Ishikawa (cell line): ENCODE data around the gene INSL3.

Experiments used
- CEBPB ChIP-seq: IDR thresholded peaks from 2 replicates; pipeline ENCODE4 v1.6.1; 2012
- CREB1 ChIP-seq: IDR thresholded peaks from 2 replicates; pipeline ENCODE4 v1.6.1; 2012; ENCODE audit warnings: low read depth
- EGR1 ChIP-seq: IDR thresholded peaks from 2 replicates; pipeline ENCODE4 v1.6.1; 2012
- EP300 ChIP-seq: IDR thresholded peaks from 2 replicates; pipeline ENCODE4 v1.6.1; 2012; ENCODE audit warnings: borderline replicate concordance
- FOXM1 ChIP-seq: IDR thresholded peaks from 2 replicates; pipeline ENCODE4 v1.6.1; 2012; ENCODE audit warnings: low read depth, borderline replicate concordance
- MAX ChIP-seq: IDR thresholded peaks from 2 replicates; pipeline ENCODE4 v1.6.1; 2012
- NFIC ChIP-seq: IDR thresholded peaks from 2 replicates; pipeline ENCODE4 v1.6.1; 2012
- RAD21 ChIP-seq: IDR thresholded peaks from 2 replicates; pipeline ENCODE4 v1.6.1; 2012; ENCODE audit warnings: low read depth
- TAF1 ChIP-seq: IDR thresholded peaks from 2 replicates; pipeline ENCODE4 v1.6.1; 2012; ENCODE audit warnings: low read depth, mild to moderate bottlenecking
- TCF12 ChIP-seq: IDR thresholded peaks from 2 replicates; pipeline ENCODE4 v1.6.1; 2012; ENCODE audit warnings: low read depth
- TEAD4 ChIP-seq: IDR thresholded peaks from 2 replicates; pipeline ENCODE4 v1.6.1; 2012
- USF1 ChIP-seq: IDR thresholded peaks from 2 replicates; pipeline ENCODE4 v1.6.1; 2012
- YY1 ChIP-seq: IDR thresholded peaks from 2 replicates; pipeline ENCODE4 v1.6.1; 2012; ENCODE audit warnings: low read depth
- ZBTB7A ChIP-seq: IDR thresholded peaks from 2 replicates; pipeline ENCODE4 v1.6.1; 2012; ENCODE audit warnings: low read depth

GRCh38 chr19:17806945-17807344 is 14.4 kb downstream of the INSL3 start:
- TF ChIP-seq NFIC (no peak), CEBPB (no peak), TEAD4 (no peak), EP300 (no peak), FOXM1 (no peak), RAD21 (no peak), TAF1 (no peak), ZBTB7A (no peak), CREB1 (no peak), YY1 (no peak), USF1 (no peak), MAX (no peak), EGR1 (no peak), TCF12 (no peak)
